Gastrocnemius medialis (tissue), 4 donors: ENCODE data around the gene SIAH1. TPM values are rescaled to one million over a fixed set of nuclear protein-coding genes. Genes with fewer than 3 reads are reported as not detected.
A peak's percentile ranks its signal among the peaks of the same experiment; 100 is the strongest.

Source experiments
- ATAC-seq, 2 donors: fragments of 150-250 bp; one replicate each; pipeline ENCODE4 v1.9.1; 2016
- DNase-seq, 2 donors: peaks; one replicate each; pipeline ENCODE4 v3.0.0-alpha.2; 2019
- H3K27ac ChIP-seq, 4 donors: fragments of 200-600 bp; sonication (generic); 1 replicate in 1 of 4; 2 replicates in 3 of 4; pipeline ENCODE4 v1.5.1; 2016 to 2018; ENCODE audit warnings: mild to moderate bottlenecking in 2 of 4, moderate library complexity in 1 of 4
- H3K27me3 ChIP-seq, 3 donors: fragments of 200-600 bp; sonication (generic) in 2 of 3; 1 replicate in 1 of 3; 2 replicates in 2 of 3; pipeline versions ENCODE4 v1.5.1 to v1.6.0; 2016 to 2019; ENCODE audit warnings: mild to moderate bottlenecking in 1 of 3, moderate library complexity in 1 of 3
- H3K36me3 ChIP-seq, 2 donors: fragments of 200-600 bp; sonication (generic) in 1 of 2; one replicate each; pipeline ENCODE4 v1.5.1; 2017 to 2018
- H3K4me1 ChIP-seq, 2 donors: fragments of 200-600 bp; sonication (generic) in 1 of 2; one replicate each; pipeline ENCODE4 v1.5.1; 2016 to 2017; ENCODE audit warnings: mild to moderate bottlenecking in 2 of 2
- H3K4me3 ChIP-seq, 4 donors: fragments of 200-600 bp; sonication (generic) in 3 of 4; 1 replicate in 1 of 4; 2 replicates in 3 of 4; pipeline ENCODE4 v1.5.1; 2016 to 2019; ENCODE audit warnings: mild to moderate bottlenecking in 2 of 4
- H3K9me3 ChIP-seq, 3 donors: fragments of 200-600 bp; sonication (generic) in 2 of 3; 1 replicate in 1 of 3; 2 replicates in 2 of 3; pipeline ENCODE4 v1.5.1; 2016 to 2019
- CTCF ChIP-seq, 5 experiments: fragments of 450-650 bp in 3 of 5; fragments of 200-600 bp in 2 of 5; sonication (generic) in 2 of 5; IDR thresholded peaks in 4 of 5; conservative IDR thresholded peaks in 1 of 5; 1 replicate in 4 of 5; 2 replicates in 1 of 5; pipeline ENCODE4 v1.5.1; 2016 to 2019; ENCODE audit warnings: antibody characterized with exemption in 5 of 5, mild to moderate bottlenecking in 3 of 5, moderate library complexity in 3 of 5
- POLR2A ChIP-seq, 2 donors: fragments of 450-650 bp; IDR thresholded peaks; one replicate each; pipeline ENCODE4 v1.6.1; 2017; ENCODE audit warnings: antibody characterized with exemption in 2 of 2, mild to moderate bottlenecking in 2 of 2, moderate library complexity in 2 of 2
- in situ Hi-C, 4 donors: fragments of 200-750 bp; cut with MboI; loops; one replicate each; pipeline versions ENCODE4 v1.15.0 to v1.8.0; 2017; ENCODE audit warnings: low sequenced_read_pairs in 4 of 4
- intact Hi-C: fragments of 100-400 bp; cut with DNase I; formaldehyde crosslinking; loops from one replicate; pipeline ENCODE4 v1.15.1; 2023; ENCODE audit warnings: low total_unique reads
- total RNA-seq, 4 donors: library from RNA; depleted of rRNA; stranded (reverse); fragments of >200 nt; gene quantifications; one replicate each; pipeline versions ENCODE4 v1.1.0 to v1.2.3, GENCODE V29; 2016

SIAH1 gene
- total RNA-seq, 4 donors from 2014 or later, result 19.9 to 21.0 (median 20.1) TPM

GRCh38 chr16:48323783-48324775 lies 61.1 kb downstream of the SIAH1 start:
- intact Hi-C loops, result no loop called here
- Histone ChIP-seq H3K4me3 (no peak overlapping the region), H3K9me3 (no peaks in the 10 kb centered on the region), H3K27me3 (no peaks in the 10 kb centered on the region), H3K27ac (no peak overlapping the region), H3K36me3 (no peaks in the 10 kb centered on the region), H3K4me1 (peaks cover 22 to 25% of the 10 kb centered on the region in 2 donors)
- TF ChIP-seq POLR2A (IDR thresholded peaks at IDR 0.05) (no peak), CTCF (IDR thresholded peaks at IDR 0.05 in 4 of 5, conservative IDR thresholded peaks at IDR 0.05 in 1 of 5) (no peak)
- no peak for ATAC-seq
- DNase-seq, result no peak
- in situ Hi-C loops, result no loop called here

- Histone ChIP-seq H3K27me3 (no peaks in the 10 kb centered on the region), H3K9me3 (no peaks in the 10 kb centered on the region), H3K4me3 (no peak overlapping the region), H3K4me1 (peaks cover 24 to 32% of the 10 kb centered on the region in 2 donors), H3K36me3 (no peaks in the 10 kb centered on the region), H3K27ac (no peak overlapping the region)
- ATAC-seq (no peak), DNase-seq (no peak)
- intact Hi-C loops, result no loop called here
- no peak for TF ChIP-seq POLR2A (IDR thresholded peaks at IDR 0.05)
- no peak for TF ChIP-seq CTCF (IDR thresholded peaks at IDR 0.05 in 4 of 5, conservative IDR thresholded peaks at IDR 0.05 in 1 of 5)
- in situ Hi-C loops, result no loop called here
Observed at GRCh38 chr16:48321317-48322036, 63.7 kb downstream of the SIAH1 start.

- Histone ChIP-seq H3K9me3 (no peaks in the 10 kb centered on the region), H3K27me3 (no peaks in the 10 kb centered on the region), H3K27ac (peak overlapping the region in 1 of 4 donors; percentile 6), H3K4me1 (peaks cover 12 to 23% of the 10 kb centered on the region in 2 donors), H3K4me3 (no peak overlapping the region), H3K36me3 (peaks cover 0 to 7% of the 10 kb centered on the region in 2 donors)
- in situ Hi-C loops (no loop called here), intact Hi-C loops (no loop called here)
- DNase-seq, result no peak
- no peak for TF ChIP-seq POLR2A (IDR thresholded peaks at IDR 0.05)
- TF ChIP-seq CTCF (IDR thresholded peaks at IDR 0.05 in 4 of 5, conservative IDR thresholded peaks at IDR 0.05 in 1 of 5), result no peak
- ATAC-seq, result peak; percentile 55 to 63
Observed at GRCh38 chr16:48318630-48319029, 66.6 kb downstream of the SIAH1 start.

GRCh38 chr16:48317614-48318315 lies 67.4 kb downstream of the SIAH1 start:
- DNase-seq (no peak), ATAC-seq (no peak)
- H3K4me3 ChIP-seq, result no peak overlapping the region
- in situ Hi-C loops, result no loop called here
- TF ChIP-seq CTCF (IDR thresholded peaks at IDR 0.05 in 4 of 5, conservative IDR thresholded peaks at IDR 0.05 in 1 of 5) (no peak), POLR2A (IDR thresholded peaks at IDR 0.05) (no peak)
- intact Hi-C loops, result no loop called here
- H3K36me3 ChIP-seq, result peaks cover 0 to 7% of the 10 kb centered on the region in 2 donors
- no peaks in the 10 kb centered on the region for H3K9me3 ChIP-seq
- H3K27ac ChIP-seq, result no peak overlapping the region
- H3K27me3 ChIP-seq, result no peaks in the 10 kb centered on the region
- peaks cover 9 to 22% of the 10 kb centered on the region in 2 donors for H3K4me1 ChIP-seq
